Panc1 (cell line): ENCODE results near the gene EPDR1. TPM values are rescaled to one million over a fixed set of nuclear protein-coding genes. Genes with fewer than 3 reads are reported as not detected.

Source experiments
- ATAC-seq: fragments of 200-7000 bp; cut with Tn5 transposase; 2 replicates; pipeline ENCODE4 v1.9.1; 2020; ENCODE audit warnings: mild to moderate bottlenecking, moderate library complexity
- BruUV-seq: library from RNA; stranded (reverse); fragments of 400-500 nt; replicated peaks from 2 replicates; lab custom pipeline; 2021; lab: Mats Ljungman, UMichigan
- CTCF ChIA-PET: fragments of 300-600 bp; sonication (Branson Sonifier 250); formaldehyde crosslinking; loops from one replicate; lab custom pipeline; 2022; ENCODE audit warnings: antibody characterized with exemption; lab: Charles Lee
- POLR2A ChIA-PET: fragments of 300-600 bp; sonication (Branson Sonifier 250); formaldehyde crosslinking; loops from one replicate; lab custom pipeline; 2022; ENCODE audit warnings: antibody characterized with exemption; lab: Charles Lee
- DNase-seq: peaks from one replicate; pipeline ENCODE4 v3.0.0-alpha.2; 2010; ENCODE audit warnings: low read depth, low spot score
- H3K27ac ChIP-seq: 2 replicates; pipeline ENCODE4 v1.5.1; 2011; ENCODE audit warnings: mild to moderate bottlenecking, low read length, inconsistent platforms
- H3K27me3 ChIP-seq: fragments of 200-500 bp; sonication (Bioruptor generic); 2 replicates; pipeline ENCODE4 v1.6.0; 2014; ENCODE audit warnings: low read length, inconsistent platforms; ENCODE audit not compliant: control insufficient read depth, insufficient read depth
- H3K36me3 ChIP-seq: fragments of 200-500 bp; sonication (Bioruptor generic); 2 replicates; pipeline ENCODE4 v1.5.1; 2014; ENCODE audit warnings: inconsistent platforms, mild to moderate bottlenecking, low read length, moderate library complexity; ENCODE audit not compliant: control insufficient read depth, insufficient read depth
- H3K4me1 ChIP-seq: 2 replicates; pipeline ENCODE4 v1.5.1; 2011; ENCODE audit warnings: inconsistent platforms, mild to moderate bottlenecking, low read length, moderate library complexity; ENCODE audit not compliant: control insufficient read depth, insufficient read depth
- H3K4me3 ChIP-seq, 2 experiments: 2 replicates each; pipeline ENCODE4 v1.5.1; 2011 to 2012; ENCODE audit warnings: low read depth in 2 of 2, low read length in 2 of 2, mild to moderate bottlenecking in 2 of 2, inconsistent platforms in 1 of 2, moderate library complexity in 1 of 2
- H3K9me3 ChIP-seq: fragments of 200-500 bp; sonication (Bioruptor generic); 2 replicates; pipeline ENCODE4 v1.5.1; 2014; ENCODE audit warnings: low read depth, mild to moderate bottlenecking, inconsistent platforms, low read length, moderate library complexity; ENCODE audit not compliant: control insufficient read depth, insufficient read depth
- CTCF ChIP-seq: fragments of 450-650 bp; IDR thresholded peaks from 2 replicates; pipeline ENCODE4 v1.5.1; 2017; ENCODE audit warnings: mild to moderate bottlenecking
- POLR2AphosphoS5 ChIP-seq: IDR thresholded peaks from 2 replicates; pipeline ENCODE4 v1.6.1; 2012; ENCODE audit warnings: mild to moderate bottlenecking, low read depth, low read length, moderate library complexity
- REST ChIP-seq, 2 experiments: IDR thresholded peaks; 2 replicates each; pipeline ENCODE4 v1.6.1; 2011 to 2012; ENCODE audit warnings: low read depth in 2 of 2, control low read depth in 1 of 2, low read length in 1 of 2, mild to moderate bottlenecking in 1 of 2, moderate library complexity in 1 of 2; ENCODE audit not compliant: insufficient read depth in 1 of 2
- SIN3A ChIP-seq: IDR thresholded peaks from 2 replicates; pipeline ENCODE4 v1.6.1; 2012; ENCODE audit warnings: low read depth, mild to moderate bottlenecking, low read length, moderate library complexity, borderline replicate concordance; ENCODE audit not compliant: insufficient read depth
- TCF7L2 ChIP-seq: IDR thresholded peaks from 2 replicates; pipeline ENCODE4 v1.6.1; 2011; ENCODE audit warnings: mild to moderate bottlenecking, low read depth, low read length, inconsistent platforms
- in situ Hi-C: cut with HindIII; loops from 2 replicates; pipeline ENCODE4 v1.10.0; 2016; ENCODE audit warnings: low sequenced_read_pairs, low pct_unique_long_range_greater_than_20kb
- intact Hi-C: fragments of 100-400 bp; cut with micrococcal nuclease; formaldehyde crosslinking; loops from one replicate; pipeline ENCODE4 v1.10.0; 2022; ENCODE audit not compliant: unreplicated experiment
- total RNA-seq: library from RNA; stranded (reverse); gene quantifications from one replicate; pipeline ENCODE4 v1.2.1, GENCODE V29; 2021; ENCODE audit not compliant: unreplicated experiment

EPDR1 gene
- total RNA-seq, 1 experiment from 2014 or later = 86.6 TPM

- in situ Hi-C loops = no loop called here
- intact Hi-C loops = no loop called here
- no peak for DNase-seq
- Histone ChIP-seq H3K9me3 (peaks cover 16% of the 10 kb centered on the region; the same call in 1 of the 2 replicates), H3K27ac (0 out of 2 replicates have a peak overlapping the region, but pooled peaks have one; percentile 2), H3K36me3 (0 out of 2 replicates have a peak, but pooled peaks cover 2% of the 10 kb centered on the region), H3K4me1 (peaks cover 17% of the 10 kb centered on the region), H3K27me3 (no peaks in the 10 kb centered on the region), H3K4me3 (no peak overlapping the region)
- ChIA-PET CTCF (no interaction called here), POLR2A (no interaction called here)
- ATAC-seq = no peak
- no TSS peak for BruUV-seq
- TF ChIP-seq REST (IDR thresholded peaks at IDR 0.05; ENCODE audit: insufficient read depth in 1 of 2, low read depth in 2 of 2, low read length in 1 of 2) = no peak
- no peak for TF ChIP-seq TCF7L2
- TF ChIP-seq SIN3A = no peak
- no peak for TF ChIP-seq POLR2AphosphoS5
Observed at GRCh38 chr7:37932543-37932942, 12.1 kb downstream of the EPDR1 start.

GRCh38 chr7:37933018-37933566 is 12.7 kb downstream of the EPDR1 start:
- TF ChIP-seq CTCF (no peak), POLR2AphosphoS5 (no peak), SIN3A (no peak), REST (IDR thresholded peaks at IDR 0.05; ENCODE audit: insufficient read depth in 1 of 2, low read depth in 2 of 2, low read length in 1 of 2) (no peak), TCF7L2 (no peak)
- ChIA-PET POLR2A (no interaction called here), CTCF (no interaction called here)
- H3K27me3 ChIP-seq = no peaks in the 10 kb centered on the region
- H3K4me1 ChIP-seq = peaks cover 17% of the 10 kb centered on the region
- ATAC-seq (no peak), DNase-seq (no peak)
- H3K4me3 ChIP-seq = no peak overlapping the region
- intact Hi-C loops (no loop called here), in situ Hi-C loops (no loop called here)
- no TSS peak for BruUV-seq
- peaks cover 16% of the 10 kb centered on the region; the same call in 1 of the 2 replicates for H3K9me3 ChIP-seq
- 0 out of 2 replicates have a peak, but pooled peaks cover 2% of the 10 kb centered on the region for H3K36me3 ChIP-seq
- H3K27ac ChIP-seq = no peak overlapping the region
